Smooth muscle cell of the brain vasculature (primary cell): ENCODE results near the gene AK9.

Source experiments
- DNase-seq: peaks from one replicate; pipeline ENCODE4 v3.0.0-alpha.2; 2012; ENCODE audit warnings: low read depth, low spot score

AK9 gene

GRCh38 chr6:109458774-109459531 is 232.0 kb downstream of the AK9 start:
- no peak for DNase-seq

- no peak for DNase-seq
These were observed 233.4 kb downstream of the AK9 start for GRCh38 chr6:109457562-109457996.

- no peak for DNase-seq
These were observed 234.1 kb downstream of the AK9 start for GRCh38 chr6:109456710-109457561.

- DNase-seq, result no peak
These were observed 234.9 kb downstream of the AK9 start for GRCh38 chr6:109456111-109456583.

- DNase-seq, result no peak
These were observed 235.4 kb downstream of the AK9 start, which contains the start of gene MICAL1 for GRCh38 chr6:109455437-109456110. TSS of gene MICAL1 (minus strand) at chr6:109455772. CDS start at chr6:109454196, 1,576 bp downstream.

- no peak for DNase-seq
These were observed 236.2 kb downstream of the AK9 start for GRCh38 chr6:109454496-109455436.

- no peak for DNase-seq
These were observed 237.2 kb downstream of the AK9 start for GRCh38 chr6:109453594-109454495.

- no peak for DNase-seq
These were observed 237.8 kb downstream of the AK9 start for GRCh38 chr6:109453156-109453555.

- DNase-seq, result no peak
These were observed 238.8 kb downstream of the AK9 start for GRCh38 chr6:109452181-109452580.

GRCh38 chr6:109451376-109451775 is 239.6 kb downstream of the AK9 start:
- DNase-seq, result no peak

- no peak for DNase-seq
These were observed 240.2 kb downstream of the AK9 start for GRCh38 chr6:109450801-109451200.

GRCh38 chr6:109449795-109450673 is 241.0 kb downstream of the AK9 start:
- no peak for DNase-seq

- DNase-seq, result no peak
These were observed 241.8 kb downstream of the AK9 start for GRCh38 chr6:109449064-109449794.

- DNase-seq, result no peak
These were observed 242.4 kb downstream of the AK9 start for GRCh38 chr6:109448615-109449014.

GRCh38 chr6:109447878-109448555 is 243.0 kb downstream of the AK9 start:
- DNase-seq, result no peak

- DNase-seq, result no peak
These were observed 243.9 kb downstream of the AK9 start for GRCh38 chr6:109447087-109447486.

- DNase-seq, result no peak
These were observed 244.5 kb downstream of the AK9 start for GRCh38 chr6:109446541-109446940.

- no peak for DNase-seq
These were observed 244.9 kb downstream of the AK9 start for GRCh38 chr6:109446072-109446471.
